Stimulated activated effector memory CD8-positive, alpha-beta T cell treated with anti-CD3 and anti-CD28 coated beads, Interleukin-12 subunit alpha, Interleukin-12 subunit beta, amount 100 ng/mL, for 72 hours (primary cell): ENCODE measurements around the gene CCDC97.

Experiments
- ATAC-seq: fragments of 150-1000 bp; cut with Tn5 transposase; 2 replicates; pipeline ENCODE4 v1.10.0; 2021
- DNase-seq, 2 donors: peaks; one replicate each; pipeline ENCODE4 v3.0.0; 2021 to 2022; ENCODE audit warnings: low spot score in 2 of 2
- H3K27ac Mint-ChIP-seq: one replicate; pipeline ENCODE4 v1.8.0; 2022; ENCODE audit warnings: mild to moderate bottlenecking, mixed read lengths
- H3K36me3 Mint-ChIP-seq: one replicate; pipeline ENCODE4 v1.8.0; 2022; ENCODE audit warnings: mild to moderate bottlenecking, mixed read lengths
- H3K4me1 Mint-ChIP-seq: one replicate; pipeline ENCODE4 v1.8.0; 2022; ENCODE audit warnings: mixed read lengths
- H3K4me3 Mint-ChIP-seq: one replicate; pipeline ENCODE4 v1.8.0; 2022; ENCODE audit warnings: mild to moderate bottlenecking, mixed read lengths
- H3K9me3 Mint-ChIP-seq: one replicate; pipeline ENCODE4 v1.8.0; 2022; ENCODE audit warnings: mixed read lengths

CCDC97 gene

DNA sequence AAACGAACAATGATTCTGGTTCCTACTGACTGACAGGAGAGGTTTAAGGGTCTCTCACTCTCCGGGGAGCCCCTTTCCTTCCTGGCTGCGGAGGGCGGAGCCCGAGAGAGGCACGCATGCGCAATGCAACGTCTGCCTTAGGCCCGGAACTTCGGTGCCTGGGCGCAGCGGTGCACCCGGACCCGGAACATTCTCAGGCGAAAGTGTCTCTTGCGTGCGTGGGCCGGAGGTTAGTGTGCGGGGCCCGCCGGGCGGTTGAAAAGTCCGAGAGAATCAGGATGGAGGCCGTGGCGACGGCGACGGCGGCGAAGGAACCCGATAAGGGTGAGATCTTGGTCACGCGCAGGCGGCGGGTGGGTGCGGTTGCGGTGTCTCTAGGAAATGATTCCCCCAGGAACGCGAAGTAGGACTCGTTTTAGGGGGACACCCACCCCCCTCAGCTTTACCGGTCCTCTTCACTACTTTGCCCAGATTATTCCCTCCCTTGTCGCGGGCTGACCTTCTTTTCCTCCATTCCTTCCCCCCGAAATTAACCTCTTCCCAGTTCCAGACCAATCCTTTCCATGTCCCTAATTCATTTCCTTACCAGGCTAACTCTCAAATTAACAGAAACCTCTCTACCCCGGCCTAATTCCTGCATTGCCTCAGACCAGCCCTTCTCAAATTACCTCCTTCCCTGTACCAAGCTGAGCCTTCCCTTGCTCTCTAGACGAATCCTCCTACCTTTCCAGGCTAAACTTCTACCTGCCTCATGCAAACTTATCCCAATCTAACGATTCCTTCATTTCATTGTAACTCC, at the start of gene CCDC97:
CCDC97 (plus strand) TSS at position 140 of the 799 bp plus-strand sequence; CDS start at position 279, 139 bp downstream.
- ATAC-seq (peak; percentile 77), DNase-seq (peak; percentile 92 to 95)
- H3K4me3 Mint-ChIP-seq, result peak within 1 kb of the TSS; percentile 88
- no peaks in the 10 kb centered on the region for H3K9me3 Mint-ChIP-seq
- peaks cover 80% of the 10 kb centered on the region for H3K4me1 Mint-ChIP-seq
- H3K36me3 Mint-ChIP-seq, result peaks cover 97% of the 10 kb centered on the region
- peak within 1 kb of the TSS; percentile 99 for H3K27ac Mint-ChIP-seq

DNA sequence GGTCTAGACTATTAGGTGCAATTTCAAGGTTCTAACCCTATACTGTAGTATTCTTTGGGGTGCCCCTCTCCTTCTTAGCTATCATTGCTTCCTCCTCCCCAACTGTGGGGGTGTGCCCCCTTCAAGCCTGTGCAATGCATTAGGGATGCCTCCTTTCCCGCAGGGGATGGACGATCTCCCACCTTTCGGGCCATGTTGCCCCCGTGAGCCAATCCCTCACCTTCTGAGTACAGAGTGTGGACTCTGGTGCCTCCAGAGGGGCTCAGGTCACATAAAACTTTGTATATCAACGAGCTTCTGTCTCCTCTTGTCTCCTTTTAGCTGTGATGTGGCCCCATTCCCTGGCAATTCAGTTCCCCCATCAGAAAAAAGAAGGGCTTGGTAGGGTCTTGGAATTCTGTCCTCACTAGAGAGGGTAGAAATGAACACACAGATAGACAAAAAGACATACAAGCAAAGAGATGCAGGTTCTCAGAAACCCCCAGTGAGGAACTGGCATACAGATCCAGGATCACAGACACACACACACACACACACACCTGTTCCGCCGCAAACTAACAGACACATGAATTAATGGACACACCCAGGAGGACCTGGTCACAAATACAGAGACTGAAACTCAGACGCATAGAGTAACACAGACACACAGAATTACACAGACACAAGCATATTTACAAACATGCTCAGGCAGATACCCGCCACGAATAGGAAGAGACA, 48.3 kb upstream of the CCDC97 start:
- Mint-ChIP-seq H3K36me3 (peaks cover 51% of the 10 kb centered on the region), H3K27ac (peak overlapping the region; percentile 100)
- ATAC-seq, result no peak

DNA sequence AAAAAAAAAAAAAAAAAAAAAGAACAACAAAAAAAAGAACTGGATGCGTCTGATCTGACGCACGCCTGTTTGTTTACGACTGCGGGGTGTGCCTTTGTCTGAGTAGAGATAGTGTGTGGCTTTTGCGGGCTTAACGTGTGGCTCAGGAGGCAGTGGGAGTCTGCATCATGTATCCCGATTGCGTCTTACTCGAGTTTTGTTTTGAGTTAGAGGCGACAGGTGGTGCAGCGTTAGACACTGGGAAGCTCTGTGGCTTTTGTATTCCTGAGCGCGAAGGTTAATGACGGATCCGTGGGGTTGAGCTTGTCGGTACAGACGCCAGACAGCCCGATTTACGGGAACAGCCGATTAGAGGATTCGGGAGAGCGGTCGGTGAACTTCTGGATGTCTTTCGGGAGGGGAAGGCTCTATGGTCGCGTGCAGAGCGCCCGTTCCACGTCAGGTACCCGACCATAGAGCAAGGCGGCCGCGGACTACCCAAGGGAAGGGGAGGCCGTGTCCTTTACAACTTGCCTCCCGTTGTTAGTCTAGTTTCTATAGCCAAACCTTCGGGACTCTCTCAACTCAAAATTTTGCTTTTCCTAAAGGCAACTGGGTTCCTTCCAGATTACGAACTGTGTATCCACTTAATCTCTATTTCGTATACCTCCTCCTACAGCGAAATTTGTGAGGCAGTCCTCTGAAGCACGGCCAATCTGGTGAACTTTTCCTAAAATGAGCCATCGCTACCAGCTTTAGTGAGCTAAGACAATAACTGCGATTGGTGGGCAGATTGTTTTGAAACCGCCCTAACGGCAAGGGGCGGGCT, 46.7 kb upstream of the CCDC97 start:
- ATAC-seq, result peak; percentile 56
- peaks cover 67% of the 10 kb centered on the region for H3K36me3 Mint-ChIP-seq
- peak; percentile 58 to 87 for DNase-seq
- peak overlapping the region; percentile 99 for H3K4me3 Mint-ChIP-seq
- H3K4me1 Mint-ChIP-seq, result peaks cover 52% of the 10 kb centered on the region
- H3K9me3 Mint-ChIP-seq, result no peaks in the 10 kb centered on the region
- H3K27ac Mint-ChIP-seq, result peak overlapping the region; percentile 100

More for the DNA sequence above, 48.3 kb upstream of the CCDC97 start:
- Mint-ChIP-seq H3K4me1 (peaks cover 38% of the 10 kb centered on the region), H3K9me3 (no peaks in the 10 kb centered on the region), H3K4me3 (peak overlapping the region; percentile 99)
- DNase-seq, result peak in 1 of 2 donors; percentile 55

GRCh38 chr19:41263850-41264580, 46.0 kb upstream of the CCDC97 start, which contains the start of gene HNRNPUL1:
TSS of gene HNRNPUL1 (plus strand) at chr19:41264372. CDS start at chr19:41264504, 132 bp downstream.
- no peaks in the 10 kb centered on the region for H3K9me3 Mint-ChIP-seq
- DNase-seq (peak; percentile 100), ATAC-seq (peak; percentile 81)
- peaks cover 74% of the 10 kb centered on the region for H3K36me3 Mint-ChIP-seq
- H3K4me3 Mint-ChIP-seq, result peak within 1 kb of the TSS; percentile 99
- H3K27ac Mint-ChIP-seq, result peak within 1 kb of the TSS; percentile 100
- peaks cover 52% of the 10 kb centered on the region for H3K4me1 Mint-ChIP-seq

GRCh38 chr19:41264581-41265394, 45.2 kb upstream of the CCDC97 start:
- DNase-seq (peak; percentile 22 to 72), ATAC-seq (no peak)
- H3K27ac Mint-ChIP-seq, result peak overlapping the region; percentile 100
- H3K4me3 Mint-ChIP-seq, result peak overlapping the region; percentile 99
- H3K36me3 Mint-ChIP-seq, result peaks cover 82% of the 10 kb centered on the region
- peaks cover 52% of the 10 kb centered on the region for H3K4me1 Mint-ChIP-seq
- H3K9me3 Mint-ChIP-seq, result no peaks in the 10 kb centered on the region

DNA sequence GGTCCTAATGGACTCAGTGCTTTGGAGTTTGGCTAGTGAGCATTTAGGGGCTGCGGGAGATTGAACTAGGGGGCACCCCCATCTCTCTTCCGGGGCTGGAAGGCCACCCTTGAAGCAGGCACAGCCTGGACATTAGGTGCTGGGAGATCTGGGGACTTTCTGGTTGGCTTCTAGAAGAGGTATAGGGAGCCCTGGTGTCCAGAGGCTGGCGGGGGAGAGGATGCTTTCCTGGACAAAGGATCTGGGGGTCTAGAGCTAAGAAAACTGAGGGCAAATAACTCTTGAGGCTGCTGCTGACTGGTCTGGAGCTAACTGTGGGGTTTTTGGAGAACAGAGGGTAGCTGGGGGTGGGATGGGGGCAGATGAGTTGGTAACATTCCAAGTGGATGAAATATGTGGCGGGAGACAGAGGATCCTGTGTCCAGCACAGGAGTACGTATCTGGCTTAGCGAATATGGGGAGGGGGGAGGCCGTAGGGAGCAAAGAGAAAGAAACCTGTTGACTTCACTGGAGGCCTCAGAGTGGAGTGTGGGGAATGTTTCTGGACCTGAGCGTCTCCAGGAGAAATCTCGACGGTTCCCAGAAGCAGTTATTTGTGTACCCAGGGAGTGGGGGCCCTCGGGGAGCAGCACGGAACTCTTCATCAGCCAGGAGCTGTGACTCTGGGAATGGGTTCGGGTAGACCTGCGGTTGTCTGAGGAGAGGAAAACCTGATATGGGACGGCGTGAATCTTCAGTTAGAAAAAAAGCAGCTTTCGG, 44.4 kb upstream of the CCDC97 start:
- peaks cover 52% of the 10 kb centered on the region for H3K4me1 Mint-ChIP-seq
- peak overlapping the region; percentile 99 for H3K4me3 Mint-ChIP-seq
- H3K36me3 Mint-ChIP-seq, result peaks cover 90% of the 10 kb centered on the region
- H3K27ac Mint-ChIP-seq, result peak overlapping the region; percentile 100
- H3K9me3 Mint-ChIP-seq, result no peaks in the 10 kb centered on the region
- no peak for ATAC-seq
- DNase-seq, result peak in 1 of 2 donors; percentile 63

DNA sequence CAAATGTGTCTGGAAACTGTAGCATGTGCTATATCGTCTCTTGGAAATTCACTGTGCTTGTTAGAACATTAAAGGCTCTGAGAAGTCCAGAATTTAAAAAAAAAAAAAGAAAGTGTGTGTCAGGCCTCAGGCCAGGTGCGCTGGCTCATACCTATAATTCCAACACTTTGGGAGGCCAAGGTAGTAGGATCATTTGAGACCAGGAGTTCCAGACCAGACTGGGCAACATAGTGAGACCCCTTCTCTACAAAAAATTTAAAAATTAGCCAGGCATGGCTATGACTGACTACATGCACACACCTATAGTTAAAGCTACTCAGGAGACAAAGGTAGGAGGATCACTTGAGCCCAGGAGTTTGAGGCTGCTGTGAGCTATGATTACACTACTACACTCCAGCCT, 40.9 kb upstream of the CCDC97 start:
- H3K4me1 Mint-ChIP-seq, result peaks cover 31% of the 10 kb centered on the region
- H3K9me3 Mint-ChIP-seq, result no peaks in the 10 kb centered on the region
- ATAC-seq, result no peak
- no peak for DNase-seq
- H3K4me3 Mint-ChIP-seq, result no peak overlapping the region
- H3K36me3 Mint-ChIP-seq, result peaks cover 100% of the 10 kb centered on the region
- no peak overlapping the region for H3K27ac Mint-ChIP-seq

- Mint-ChIP-seq H3K36me3 (peaks cover 100% of the 10 kb centered on the region), H3K9me3 (no peaks in the 10 kb centered on the region), H3K4me1 (peaks cover 32% of the 10 kb centered on the region), H3K4me3 (no peak overlapping the region), H3K27ac (no peak overlapping the region)
- ATAC-seq (no peak), DNase-seq (no peak)
Observed at GRCh38 chr19:41269571-41269970, 40.4 kb upstream of the CCDC97 start.

GRCh38 chr19:41273076-41273475, 36.9 kb upstream of the CCDC97 start:
- Mint-ChIP-seq H3K4me3 (no peak overlapping the region), H3K9me3 (no peaks in the 10 kb centered on the region), H3K36me3 (peaks cover 100% of the 10 kb centered on the region), H3K27ac (peak overlapping the region; percentile 32), H3K4me1 (peaks cover 6% of the 10 kb centered on the region)
- ATAC-seq (no peak), DNase-seq (no peak)

DNA sequence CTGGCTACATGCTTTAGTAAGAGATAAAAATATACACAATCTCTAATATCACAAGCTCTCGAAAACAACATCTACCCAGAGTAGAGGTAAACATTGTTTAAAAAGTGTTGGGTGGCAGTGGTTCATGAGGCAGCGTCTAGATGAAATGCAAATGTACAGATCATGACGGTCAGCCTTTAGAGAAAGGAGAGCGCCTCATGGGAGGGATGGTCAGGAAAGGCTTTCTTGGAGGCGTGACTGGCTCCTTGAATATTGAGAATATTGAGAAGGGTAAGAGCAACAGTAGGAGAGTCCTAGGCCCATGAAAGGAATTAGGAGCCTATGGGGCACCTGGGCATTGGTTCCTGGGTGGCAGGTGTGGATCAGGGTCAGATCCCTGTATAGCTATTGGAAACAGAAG, 35.2 kb upstream of the CCDC97 start:
- Mint-ChIP-seq H3K9me3 (no peaks in the 10 kb centered on the region), H3K27ac (no peak overlapping the region), H3K4me1 (peaks cover 6% of the 10 kb centered on the region), H3K4me3 (no peak overlapping the region), H3K36me3 (peaks cover 100% of the 10 kb centered on the region)
- DNase-seq (no peak), ATAC-seq (no peak)

GRCh38 chr19:41276231-41276630, 33.7 kb upstream of the CCDC97 start:
- H3K4me3 Mint-ChIP-seq, result no peak overlapping the region
- H3K27ac Mint-ChIP-seq, result peak overlapping the region; percentile 70
- no peak for DNase-seq
- no peaks in the 10 kb centered on the region for H3K9me3 Mint-ChIP-seq
- peaks cover 100% of the 10 kb centered on the region for H3K36me3 Mint-ChIP-seq
- no peak for ATAC-seq
- H3K4me1 Mint-ChIP-seq, result peaks cover 6% of the 10 kb centered on the region

DNA sequence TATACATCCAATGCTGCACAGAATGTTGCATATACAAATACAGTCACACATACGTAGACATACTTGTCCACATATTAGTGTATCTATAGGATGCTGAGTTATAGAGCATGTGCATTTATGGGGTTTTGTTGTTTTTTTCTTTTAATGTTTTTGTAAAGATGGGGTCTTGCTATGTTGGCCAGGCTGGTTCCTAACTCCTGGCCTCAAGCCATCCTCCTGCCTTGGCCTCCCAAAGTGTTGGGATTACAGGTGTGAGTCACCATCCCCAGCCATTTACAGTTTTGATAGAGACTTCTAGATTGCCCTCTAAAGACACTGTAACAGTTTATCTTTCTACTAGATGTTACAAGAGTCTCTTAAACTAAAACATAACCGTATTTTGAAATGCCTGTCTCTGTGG, 31.5 kb upstream of the CCDC97 start:
- ATAC-seq, result no peak
- H3K4me3 Mint-ChIP-seq, result no peak overlapping the region
- H3K36me3 Mint-ChIP-seq, result peaks cover 100% of the 10 kb centered on the region
- no peak for DNase-seq
- H3K27ac Mint-ChIP-seq, result peak overlapping the region; percentile 17
- H3K4me1 Mint-ChIP-seq, result peaks cover 6% of the 10 kb centered on the region
- H3K9me3 Mint-ChIP-seq, result no peaks in the 10 kb centered on the region
